Endothelial cell of umbilical vein (primary cell): ENCODE data around the gene EQTN. TPM values are rescaled to one million over a fixed set of nuclear protein-coding genes. Genes with fewer than 3 reads are reported as not detected.
"Not testable (repeated sequence)": the region's sequence is repeated elsewhere in the genome, so short reads cannot be mapped to it uniquely, and the experiment has no call there.

Experiments used
- BruUV-seq: library from RNA; stranded (reverse); fragments of 400-500 nt; replicated peaks from 2 replicates; lab custom pipeline; 2021; lab: Mats Ljungman, UMichigan
- CTCF ChIA-PET: fragments of 300-600, 350-600 bp; sonication (Branson Sonifier 250); formaldehyde crosslinking; loops from one replicate; lab custom pipeline; 2021; ENCODE audit warnings: antibody characterized with exemption, inconsistent platforms; lab: Charles Lee
- POLR2A ChIA-PET: fragments of 300-600, 350-600 bp; sonication (Branson Sonifier 250); formaldehyde crosslinking; loops from one replicate; lab custom pipeline; 2021; ENCODE audit warnings: antibody characterized with exemption, inconsistent platforms; lab: Charles Lee
- DNase-seq: peaks from one replicate; pipeline ENCODE4 v3.0.0-alpha.2; 2011; ENCODE audit warnings: low read depth, low spot score
- FAIRE-seq: peaks from 2 replicates; lab custom pipeline; 2011; peaks lifted over from hg19 to GRCh38; lab: Jason Lieb, UNC
- H2AFZ ChIP-seq: 2 replicates; pipeline ENCODE4 v1.6.0; 2012; ENCODE audit warnings: low read depth, low read length, control low read depth, inconsistent platforms
- H3K27ac ChIP-seq: 2 replicates; pipeline ENCODE4 v1.5.1; 2011; ENCODE audit warnings: low read depth, mild to moderate bottlenecking, control low read depth, low read length, moderate library complexity; ENCODE audit not compliant: insufficient read depth
- H3K27me3 ChIP-seq, 2 experiments: 2 replicates each; pipeline versions ENCODE4 v1.6.0 to v1.6.1; 2011; ENCODE audit warnings: low read length in 2 of 2, mixed read lengths in 1 of 2; ENCODE audit not compliant: control insufficient read depth in 2 of 2, insufficient read depth in 2 of 2
- H3K36me3 ChIP-seq, 2 experiments: 2 replicates in 1 of 2; 3 replicates in 1 of 2; pipeline ENCODE4 v1.5.1; 2011; ENCODE audit warnings: low read length in 2 of 2, mild to moderate bottlenecking in 1 of 2, moderate library complexity in 1 of 2; ENCODE audit not compliant: control insufficient read depth in 2 of 2, insufficient read depth in 2 of 2; ENCODE audit errors: extremely low read depth in 1 of 2
- H3K4me1 ChIP-seq: 3 replicates; pipeline ENCODE4 v1.5.1; 2011; ENCODE audit warnings: mild to moderate bottlenecking, low read length; ENCODE audit not compliant: control insufficient read depth, insufficient read depth; ENCODE audit errors: extremely low read depth
- H3K4me2 ChIP-seq: 2 replicates; pipeline ENCODE4 v1.6.1; 2011; ENCODE audit warnings: low read length, control low read depth, mixed read lengths; ENCODE audit not compliant: insufficient read depth
- H3K4me3 ChIP-seq, 3 experiments: fragments of 200-600 bp in 1 of 3; sonication (generic), shearing (Covaris generic) in 1 of 3; replicated peaks in 1 of 3; 2 replicates each; pipeline ENCODE4 v1.5.1; 2011 to 2016; ENCODE audit warnings: control low read depth in 3 of 3, low read length in 3 of 3, mild to moderate bottlenecking in 2 of 3, inconsistent platforms in 1 of 3, low read depth in 1 of 3, moderate library complexity in 1 of 3; ENCODE audit not compliant: insufficient read depth in 1 of 3
- H3K79me2 ChIP-seq: 2 replicates; pipeline ENCODE4 v1.6.0; 2012; ENCODE audit warnings: low read length, inconsistent platforms; ENCODE audit not compliant: control insufficient read depth, insufficient read depth
- H3K9ac ChIP-seq: replicated peaks from 2 replicates; pipeline ENCODE3; 2011; ENCODE audit warnings: low read length, control low read depth; ENCODE audit not compliant: insufficient read depth; ENCODE audit errors: extremely low read depth
- H3K9me1 ChIP-seq: replicated peaks from 3 replicates; pipeline ENCODE4 v1.6.0; 2011; ENCODE audit warnings: mild to moderate bottlenecking, low read length; ENCODE audit not compliant: control insufficient read depth, insufficient read depth; ENCODE audit errors: extremely low read depth
- H3K9me3 ChIP-seq: replicated peaks from 2 replicates; pipeline ENCODE4 v1.5.1; 2012; ENCODE audit warnings: low read length, inconsistent platforms; ENCODE audit not compliant: control insufficient read depth, insufficient read depth
- H4K20me1 ChIP-seq: replicated peaks from 2 replicates; pipeline ENCODE3; 2011; ENCODE audit warnings: mild to moderate bottlenecking, low read length; ENCODE audit not compliant: control insufficient read depth, insufficient read depth; ENCODE audit errors: extremely low read depth
- CTCF ChIP-seq, 2 donors: IDR thresholded peaks; 1 replicate in 1 of 2; 2 replicates in 1 of 2; pipeline ENCODE4 v1.5.1; 2011; ENCODE audit warnings: low read length in 2 of 2, mild to moderate bottlenecking in 2 of 2, moderate library complexity in 2 of 2, control low read depth in 1 of 2, inconsistent platforms in 1 of 2, low read depth in 1 of 2; ENCODE audit not compliant: insufficient read depth in 1 of 2; ENCODE audit errors: extremely low read depth in 1 of 2
- FOS ChIP-seq: IDR thresholded peaks from 2 replicates; pipeline ENCODE4 v1.6.1; 2011; ENCODE audit warnings: mild to moderate bottlenecking, low read length, moderate library complexity, borderline replicate concordance; ENCODE audit not compliant: insufficient read depth
- GATA2 ChIP-seq: IDR thresholded peaks from 2 replicates; pipeline ENCODE4 v1.7.0; 2011; ENCODE audit warnings: low read depth, mild to moderate bottlenecking, moderate library complexity, mixed read lengths, low read length; ENCODE audit not compliant: insufficient read length, insufficient read depth
- JUN ChIP-seq: IDR thresholded peaks from 2 replicates; pipeline ENCODE4 v1.6.1; 2011; ENCODE audit warnings: borderline replicate concordance, low read depth; ENCODE audit not compliant: insufficient read length, insufficient read depth
- MAX ChIP-seq: IDR thresholded peaks from 2 replicates; pipeline ENCODE4 v1.6.1; 2011; ENCODE audit not compliant: insufficient read depth, insufficient read length
- MYC ChIP-seq: IDR thresholded peaks from one replicate; pipeline ENCODE4 v1.6.1; 2011; ENCODE audit warnings: mild to moderate bottlenecking, low read depth, low read length
- POLR2A ChIP-seq: IDR thresholded peaks from 2 replicates; pipeline ENCODE4 v1.6.1; 2012; ENCODE audit warnings: low read depth, mild to moderate bottlenecking, control low read depth, low read length
- POLR2AphosphoS5 ChIP-seq: IDR thresholded peaks from 2 replicates; pipeline ENCODE4 v1.6.1; 2012; ENCODE audit warnings: low read depth, mild to moderate bottlenecking, control low read depth, low read length, moderate library complexity; ENCODE audit not compliant: insufficient read depth
- dilution Hi-C: fragments of 300-500 bp; cut with MboI; formaldehyde crosslinking; loops from one replicate; pipeline ENCODE4 v1.15.0; 2019; ENCODE audit warnings: low sequenced_read_pairs; ENCODE audit not compliant: extremely low pct_ligation_motif_present
- intact Hi-C: fragments of 100-400 bp; cut with micrococcal nuclease; formaldehyde crosslinking; loops from one replicate; pipeline ENCODE4 v1.10.0; 2022
- polyA plus RNA-seq, 4 experiments: library from polyadenylated mRNA; depleted of rRNA in 3 of 4; stranded (reverse) in 3 of 4; unstranded in 1 of 4; fragments of >200 nt; gene quantifications; 2 replicates each; pipeline versions ENCODE4 v1.2.1 to v1.2.3, GENCODE V29; 2011 to 2012; ENCODE audit warnings: missing spikeins in 1 of 4
- total RNA-seq: library from RNA; stranded (reverse); gene quantifications from 2 replicates; pipeline ENCODE4 v1.2.3, GENCODE V29; 2021

EQTN gene
- total and polyA plus RNA-seq, 2 donors (not counting 3 experiments of a cell fraction or from before 2014, with no cell fraction given) = not detected

- POLR2A ChIA-PET = no interaction called here
- DNase-seq = no peak
- Histone ChIP-seq H3K4me2 (no peak overlapping the region), H3K9me1 (no peaks in the 10 kb centered on the region), H3K79me2 (no peaks in the 10 kb centered on the region), H3K27me3 (peaks cover 0 to 2% of the 10 kb centered on the region in 2 experiments), H3K9ac (no peak overlapping the region), H3K4me1 (no peaks in the 10 kb centered on the region), H3K4me3 (no peak overlapping the region), H3K9me3 (no peaks in the 10 kb centered on the region), H3K36me3 (no peaks in the 10 kb centered on the region), H3K27ac (no peak overlapping the region), H4K20me1 (no peaks in the 10 kb centered on the region), H2AFZ (no peak overlapping the region)
- FAIRE-seq = no peak
- dilution Hi-C loops = no loop called here
- TF ChIP-seq MAX = no peak
- no peak for TF ChIP-seq GATA2
- TF ChIP-seq MYC = no peak
- intact Hi-C loops = no loop called here
- CTCF ChIA-PET = interaction anchor here (1.1 to 2.2 kb wide), 9 partner anchors 10 to 218 kb away, joined by 3 to 12 read pairs (median 6); no protein-coding TSS in a partner anchor
- no TSS peak for BruUV-seq
These were observed 48.2 kb downstream of the EQTN start for GRCh38 chr9:27248702-27249101.

GRCh38 chr9:27247756-27248155 lies 49.2 kb downstream of the EQTN start:
- H3K79me2 ChIP-seq = no peaks in the 10 kb centered on the region
- H3K9me1 ChIP-seq = no peaks in the 10 kb centered on the region
- no peak overlapping the region for H3K27ac ChIP-seq
- peak; percentile 47 for DNase-seq
- BruUV-seq = no TSS peak
- no peaks in the 10 kb centered on the region for H3K4me1 ChIP-seq
- peaks cover 0 to 2% of the 10 kb centered on the region in 2 experiments for H3K27me3 ChIP-seq
- POLR2A ChIA-PET = no interaction called here
- peak overlapping the region; percentile 39 for H2AFZ ChIP-seq
- no peak overlapping the region for H3K9ac ChIP-seq
- no peak overlapping the region for H3K4me3 ChIP-seq
- H4K20me1 ChIP-seq = no peaks in the 10 kb centered on the region
- H3K9me3 ChIP-seq = no peaks in the 10 kb centered on the region
- no peak for TF ChIP-seq JUN
- no peak for TF ChIP-seq FOS
- TF ChIP-seq GATA2 = no peak
- TF ChIP-seq MAX = no peak
- TF ChIP-seq POLR2A = no peak
- TF ChIP-seq POLR2AphosphoS5 = no peak
- TF ChIP-seq CTCF (IDR thresholded peaks at IDR 0.05; ENCODE audit: extremely low read depth in 1 of 2, insufficient read depth in 1 of 2, low read depth in 1 of 2, low read length in 2 of 2) = peak; percentile 51 to 62
- H3K4me2 ChIP-seq = no peak overlapping the region
- CTCF ChIA-PET = interaction anchor here (0.6 to 2.2 kb wide), 14 partner anchors 9 to 298 kb away, joined by 3 to 12 read pairs (median 4); no protein-coding TSS in a partner anchor
- FAIRE-seq = peak; percentile 64
- no peaks in the 10 kb centered on the region for H3K36me3 ChIP-seq
- intact Hi-C loops (loop anchor here (1.0 kb wide), 1 partner anchor 214 kb away; no protein-coding TSS in a partner anchor), dilution Hi-C loops (no loop called here)

GRCh38 chr9:27239648-27240047 lies 57.3 kb downstream of the EQTN start:
- POLR2A ChIA-PET, DNase-seq, H3K4me1 ChIP-seq, H3K79me2 ChIP-seq, BruUV-seq, H3K4me2 ChIP-seq, H3K36me3 ChIP-seq, H3K9ac ChIP-seq, intact Hi-C loops, H3K9me1 ChIP-seq, dilution Hi-C loops, H4K20me1 ChIP-seq, H3K27ac ChIP-seq, FAIRE-seq, H2AFZ ChIP-seq, H3K9me3 ChIP-seq, H3K4me3 ChIP-seq, H3K27me3 ChIP-seq: not testable (repeated sequence)
- CTCF ChIA-PET = interaction anchor here (1.2 kb wide), 1 partner anchor 9 kb away, joined by 3 read pairs; no protein-coding TSS in a partner anchor
